Effector memory CD4-positive, alpha-beta T cell (primary cell): Measurements from ENCODE around the gene GHRL.
A peak's percentile ranks its signal among the peaks of the same experiment; 100 is the strongest.

Experiments
- DNase-seq, 3 donors: peaks; one replicate each; pipeline ENCODE4 v3.0.0-alpha.2; 2020
- H3K27ac ChIP-seq: 2 replicates; pipeline ENCODE4 v1.7.0; 2013; ENCODE audit warnings: mild to moderate bottlenecking, low read length, moderate library complexity; ENCODE audit not compliant: insufficient read depth, poor library complexity, severe bottlenecking
- H3K27me3 ChIP-seq: replicated peaks from 2 replicates; pipeline ENCODE4 v1.7.0; 2013; ENCODE audit warnings: mild to moderate bottlenecking, low read length; ENCODE audit not compliant: insufficient read depth, control insufficient read depth, poor library complexity, severe bottlenecking
- H3K36me3 ChIP-seq: 2 replicates; pipeline ENCODE4 v1.7.0; 2013; ENCODE audit warnings: mild to moderate bottlenecking, low read length, moderate library complexity; ENCODE audit not compliant: control insufficient read depth, insufficient read depth
- H3K4me1 ChIP-seq: 2 replicates; pipeline ENCODE4 v1.7.0; 2013; ENCODE audit warnings: low read length, mild to moderate bottlenecking; ENCODE audit not compliant: control insufficient read depth, insufficient read depth, poor library complexity, severe bottlenecking
- H3K4me3 ChIP-seq: 2 replicates; pipeline ENCODE4 v1.7.0; 2013; ENCODE audit warnings: low read length, low read depth, mild to moderate bottlenecking; ENCODE audit not compliant: insufficient read depth, poor library complexity, severe bottlenecking
- H3K9me3 ChIP-seq: 2 replicates; pipeline ENCODE4 v1.7.0; 2013; ENCODE audit warnings: mild to moderate bottlenecking, low read length, moderate library complexity; ENCODE audit not compliant: control insufficient read depth

The GHRL gene

DNA sequence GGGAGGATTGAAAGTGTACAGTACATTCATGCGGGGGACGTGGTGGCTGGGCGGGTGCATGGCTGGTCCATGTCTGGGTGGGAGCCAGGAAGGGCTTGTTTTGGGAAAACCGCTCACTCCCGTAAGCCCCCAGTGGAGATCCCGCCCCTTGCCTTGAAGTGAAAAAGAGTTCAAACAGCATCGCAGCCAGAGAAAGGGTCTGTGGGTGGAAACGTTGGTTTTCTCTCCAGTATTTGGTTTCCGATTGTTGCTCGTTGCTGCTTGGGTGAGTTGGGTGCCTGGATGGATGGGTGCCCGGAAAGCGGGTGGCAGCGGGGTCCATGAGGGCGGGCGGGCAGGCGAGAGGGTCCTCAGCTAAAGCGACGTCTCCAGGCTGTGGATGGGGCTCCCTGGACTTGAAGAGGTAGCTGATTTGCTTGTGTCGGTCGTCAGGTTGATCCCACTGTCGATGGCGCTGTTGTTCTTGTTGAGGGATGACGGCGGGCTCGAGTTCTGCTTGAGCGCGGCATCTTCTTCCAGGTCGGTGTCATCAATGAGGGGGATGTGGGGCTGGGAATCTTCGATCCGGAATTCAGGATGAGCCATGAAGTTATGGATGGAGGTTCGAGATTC lies 35.8 kb upstream of the GHRL start:
- no peaks in the 10 kb centered on the region for H3K4me1 ChIP-seq
- no peaks in the 10 kb centered on the region for H3K27me3 ChIP-seq
- no peaks in the 10 kb centered on the region for H3K9me3 ChIP-seq
- DNase-seq = no peak
- no peak overlapping the region for H3K4me3 ChIP-seq
- no peak overlapping the region for H3K27ac ChIP-seq
- H3K36me3 ChIP-seq = no peaks in the 10 kb centered on the region

GRCh38 chr3:10327592-10327991 lies 34.8 kb upstream of the GHRL start:
- H3K4me1 ChIP-seq = no peaks in the 10 kb centered on the region
- no peak overlapping the region for H3K4me3 ChIP-seq
- no peaks in the 10 kb centered on the region for H3K9me3 ChIP-seq
- no peak overlapping the region for H3K27ac ChIP-seq
- DNase-seq = no peak
- no peaks in the 10 kb centered on the region for H3K36me3 ChIP-seq
- H3K27me3 ChIP-seq = no peaks in the 10 kb centered on the region

DNA sequence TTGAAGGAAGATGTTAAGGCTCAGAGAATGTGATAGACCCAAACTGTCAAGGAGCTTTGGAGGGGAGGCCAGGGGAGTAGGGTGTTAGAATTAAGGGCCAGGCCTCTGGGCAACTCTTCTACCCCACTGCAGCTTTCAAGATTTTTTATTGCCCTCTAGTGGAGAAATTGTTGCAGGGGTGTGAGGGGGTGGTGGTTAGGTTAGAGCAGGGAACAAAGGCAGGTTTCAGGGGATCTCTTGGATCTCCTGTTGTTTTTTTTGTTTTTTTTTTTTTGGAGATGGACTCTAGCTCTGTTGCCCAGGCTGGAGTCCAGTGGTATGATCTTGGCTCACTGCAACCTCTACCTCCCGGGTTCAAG lies 29.6 kb upstream of the GHRL start:
- peaks cover 10% of the 10 kb centered on the region for H3K36me3 ChIP-seq
- H3K9me3 ChIP-seq = no peaks in the 10 kb centered on the region
- no peak overlapping the region for H3K4me3 ChIP-seq
- no peak for DNase-seq
- H3K27me3 ChIP-seq = no peaks in the 10 kb centered on the region
- no peak overlapping the region for H3K27ac ChIP-seq
- peaks cover 10% of the 10 kb centered on the region for H3K4me1 ChIP-seq

DNA sequence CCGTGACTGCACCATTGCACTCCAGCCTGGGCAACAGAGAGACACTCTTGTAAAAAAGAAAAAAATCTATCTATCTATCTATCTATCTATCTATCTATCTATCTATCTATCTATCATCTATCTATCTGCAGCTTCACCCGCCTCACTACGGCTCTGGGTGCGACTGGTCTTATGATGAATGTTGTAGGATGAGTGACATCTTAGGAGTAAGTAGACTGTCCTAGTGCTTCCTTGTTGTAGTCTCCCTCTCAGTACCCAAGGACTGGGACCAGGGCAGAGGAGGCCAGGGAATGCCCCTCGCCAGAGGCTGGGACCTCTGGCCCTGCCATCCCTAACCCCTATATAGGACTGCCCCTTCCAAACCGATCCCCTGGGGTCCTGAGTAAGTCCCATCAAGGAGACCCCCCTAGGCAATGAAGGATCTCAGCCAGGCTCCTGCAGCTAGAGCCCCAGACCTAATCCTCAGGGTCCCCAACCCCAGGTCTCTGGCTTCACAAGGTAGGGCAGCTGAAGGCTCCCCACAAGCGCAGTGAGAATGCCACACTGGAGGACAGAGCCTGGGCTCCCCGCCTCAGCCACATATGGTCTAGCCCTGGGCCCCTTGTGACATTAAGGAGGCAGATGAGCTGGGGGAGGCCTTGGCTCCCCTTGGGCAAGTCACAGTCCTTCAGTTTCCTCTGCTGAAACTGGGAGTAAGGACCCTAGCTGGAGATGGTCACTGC lies 29.0 kb upstream of the GHRL start:
- Histone ChIP-seq H3K9me3 (no peaks in the 10 kb centered on the region), H3K4me3 (no peak overlapping the region), H3K27me3 (no peaks in the 10 kb centered on the region), H3K4me1 (peaks cover 10% of the 10 kb centered on the region), H3K36me3 (peaks cover 11% of the 10 kb centered on the region), H3K27ac (no peak overlapping the region)
- no peak for DNase-seq

GRCh38 chr3:10320320-10320677 lies 27.6 kb upstream of the GHRL start:
- peaks cover 10% of the 10 kb centered on the region for H3K4me1 ChIP-seq
- peak overlapping the region; percentile 98 for H3K4me3 ChIP-seq
- no peak for DNase-seq
- H3K27ac ChIP-seq = peak overlapping the region; percentile 91
- peaks cover 20% of the 10 kb centered on the region for H3K36me3 ChIP-seq
- no peaks in the 10 kb centered on the region for H3K27me3 ChIP-seq
- no peaks in the 10 kb centered on the region for H3K9me3 ChIP-seq

DNA sequence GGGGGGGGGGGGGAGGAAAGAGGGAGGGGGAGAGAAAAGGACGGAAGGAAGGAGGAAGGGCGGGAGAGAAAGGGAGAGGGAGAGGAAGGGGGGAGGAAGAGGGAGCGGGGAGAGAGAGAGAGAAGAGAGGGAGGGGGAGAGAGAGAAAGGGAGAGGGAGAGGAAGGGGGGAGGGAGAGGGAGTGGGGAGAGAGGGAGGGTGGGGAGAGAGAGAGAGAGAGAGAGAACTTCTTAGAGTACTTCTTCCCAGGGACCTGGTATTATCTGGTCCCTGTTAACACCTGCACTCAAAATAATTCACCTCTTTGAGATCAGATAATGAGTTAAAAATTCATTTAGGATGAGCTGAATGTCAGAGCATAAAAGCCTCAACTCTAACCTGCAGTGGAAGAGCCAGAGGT lies 27.1 kb upstream of the GHRL start:
- Histone ChIP-seq H3K4me3 (peak overlapping the region; percentile 98), H3K27ac (peak overlapping the region; percentile 91), H3K9me3 (no peaks in the 10 kb centered on the region)

DNA sequence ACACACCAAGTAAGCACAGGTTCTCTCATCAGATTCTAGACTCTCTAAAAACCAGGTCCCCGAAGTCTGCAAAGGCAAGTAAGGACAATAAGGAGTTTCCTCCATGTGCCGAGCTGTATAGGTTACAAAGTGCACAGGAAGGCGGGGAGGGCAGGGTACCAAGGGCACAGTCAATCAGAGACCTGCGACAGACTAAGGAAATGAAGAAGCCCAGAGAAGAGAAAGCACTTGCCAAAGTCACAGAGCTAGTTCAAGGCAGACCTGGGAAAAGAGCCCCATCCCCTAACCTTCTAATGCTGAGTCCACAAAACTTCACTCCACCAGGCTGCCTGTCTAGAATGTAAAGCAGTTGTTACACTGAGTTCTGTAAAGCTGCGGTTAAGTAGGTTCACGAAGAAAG lies 26.5 kb upstream of the GHRL start:
- peaks cover 30% of the 10 kb centered on the region for H3K36me3 ChIP-seq
- H3K9me3 ChIP-seq = no peaks in the 10 kb centered on the region
- DNase-seq = no peak
- no peak overlapping the region for H3K27ac ChIP-seq
- H3K4me1 ChIP-seq = peaks cover 10% of the 10 kb centered on the region
- H3K4me3 ChIP-seq = no peak overlapping the region
- no peaks in the 10 kb centered on the region for H3K27me3 ChIP-seq

More for the DNA sequence above, 27.1 kb upstream of the GHRL start:
- peaks cover 10% of the 10 kb centered on the region for H3K4me1 ChIP-seq
- DNase-seq = no peak
- H3K27me3 ChIP-seq = no peaks in the 10 kb centered on the region
- H3K36me3 ChIP-seq = peaks cover 24% of the 10 kb centered on the region

- Histone ChIP-seq H3K4me3 (no peak overlapping the region), H3K4me1 (peaks cover 10% of the 10 kb centered on the region), H3K27me3 (no peaks in the 10 kb centered on the region), H3K27ac (no peak overlapping the region), H3K9me3 (no peaks in the 10 kb centered on the region), H3K36me3 (peaks cover 43% of the 10 kb centered on the region)
- DNase-seq = no peak
Measured at GRCh38 chr3:10317961-10318350, 25.2 kb upstream of the GHRL start.

DNA sequence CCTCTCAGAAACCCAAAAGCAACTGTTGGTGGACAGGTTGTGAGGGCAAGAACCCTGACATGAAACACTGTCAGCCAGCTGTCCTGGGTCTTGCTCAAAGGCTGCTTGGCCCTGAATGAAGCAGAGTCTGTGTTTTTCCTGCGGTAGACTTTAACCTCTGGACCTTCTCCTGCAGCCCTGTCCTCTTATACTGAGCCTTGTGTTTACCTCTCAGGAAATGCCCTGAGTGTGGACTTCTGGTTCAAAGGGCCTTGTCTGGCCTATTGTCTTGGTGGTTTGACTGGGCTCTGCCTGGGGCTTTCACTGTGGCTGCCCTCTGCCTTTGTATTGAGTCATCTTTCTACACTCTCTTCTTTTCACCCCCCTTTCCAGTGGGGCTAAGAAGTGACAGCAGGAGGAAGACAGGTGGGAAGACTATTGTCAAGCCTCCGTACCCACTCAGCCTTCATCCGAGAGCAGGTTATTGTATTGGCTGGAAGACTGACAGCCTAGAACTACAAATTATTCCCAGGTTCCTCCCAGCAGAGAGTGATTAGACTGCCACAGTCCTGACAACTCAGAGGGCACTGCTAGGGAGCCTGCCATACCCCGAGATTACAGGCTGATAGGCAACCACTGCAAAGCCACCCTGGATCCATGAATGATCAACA lies 24.7 kb upstream of the GHRL start:
- no peak for DNase-seq
- no peaks in the 10 kb centered on the region for H3K27me3 ChIP-seq
- no peaks in the 10 kb centered on the region for H3K9me3 ChIP-seq
- H3K4me3 ChIP-seq = no peak overlapping the region
- H3K36me3 ChIP-seq = peaks cover 48% of the 10 kb centered on the region
- H3K4me1 ChIP-seq = peaks cover 10% of the 10 kb centered on the region
- H3K27ac ChIP-seq = no peak overlapping the region

- H3K4me1 ChIP-seq = peaks cover 10% of the 10 kb centered on the region
- no peak overlapping the region for H3K27ac ChIP-seq
- DNase-seq = no peak
- H3K9me3 ChIP-seq = no peaks in the 10 kb centered on the region
- H3K27me3 ChIP-seq = no peaks in the 10 kb centered on the region
- H3K36me3 ChIP-seq = peaks cover 64% of the 10 kb centered on the region
- H3K4me3 ChIP-seq = no peak overlapping the region
Measured at GRCh38 chr3:10315771-10316344, 23.1 kb upstream of the GHRL start.
